HG03135 (cell line): Measurements from ENCODE around the gene KRTAP5-11.
"Not testable (repeated sequence)": the region's sequence is repeated elsewhere in the genome, so short reads cannot be mapped to it uniquely, and the experiment has no call there.

Source experiments
- ATAC-seq: cut with Tn5 transposase; IDR thresholded peaks from one replicate; pipeline ENCODE4 v1.9.1; 2021; ENCODE audit warnings: mild to moderate bottlenecking, moderate library complexity; ENCODE audit not compliant: unreplicated experiment

The KRTAP5-11 gene, protein sequence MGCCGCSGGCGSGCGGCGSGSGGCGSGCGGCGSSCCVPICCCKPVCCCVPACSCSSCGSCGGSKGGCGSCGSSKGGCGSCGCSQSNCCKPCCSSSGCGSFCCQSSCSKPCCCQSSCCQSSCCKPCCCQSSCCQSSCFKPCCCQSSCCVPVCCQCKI

DNA sequence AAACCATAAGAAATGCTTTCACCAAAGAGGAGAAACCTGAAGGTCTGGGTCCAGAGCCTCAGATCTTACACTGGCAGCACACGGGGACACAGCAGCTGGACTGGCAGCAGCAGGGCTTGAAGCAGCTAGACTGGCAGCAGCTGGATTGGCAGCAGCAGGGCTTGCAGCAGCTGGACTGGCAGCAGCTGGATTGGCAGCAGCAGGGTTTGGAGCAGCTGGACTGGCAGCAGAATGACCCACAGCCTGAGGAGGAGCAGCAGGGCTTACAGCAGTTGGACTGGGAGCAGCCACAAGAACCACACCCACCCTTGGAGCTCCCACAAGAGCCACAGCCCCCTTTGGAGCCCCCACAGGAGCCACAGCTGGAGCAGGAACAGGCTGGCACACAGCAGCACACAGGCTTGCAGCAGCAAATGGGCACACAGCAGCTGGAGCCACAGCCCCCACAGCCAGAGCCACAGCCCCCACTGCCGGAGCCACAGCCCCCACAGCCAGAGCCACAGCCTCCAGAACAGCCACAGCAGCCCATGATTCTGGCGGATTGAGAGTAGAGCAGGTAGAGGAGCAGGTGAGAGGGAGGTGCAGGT lies at the start of gene KRTAP5-11:
Gene KRTAP5-11 (minus strand): TSS at position 567 of the 587 bp plus-strand sequence. CDS start 38 bp downstream, at position 529.
- ATAC-seq: no peak

DNA sequence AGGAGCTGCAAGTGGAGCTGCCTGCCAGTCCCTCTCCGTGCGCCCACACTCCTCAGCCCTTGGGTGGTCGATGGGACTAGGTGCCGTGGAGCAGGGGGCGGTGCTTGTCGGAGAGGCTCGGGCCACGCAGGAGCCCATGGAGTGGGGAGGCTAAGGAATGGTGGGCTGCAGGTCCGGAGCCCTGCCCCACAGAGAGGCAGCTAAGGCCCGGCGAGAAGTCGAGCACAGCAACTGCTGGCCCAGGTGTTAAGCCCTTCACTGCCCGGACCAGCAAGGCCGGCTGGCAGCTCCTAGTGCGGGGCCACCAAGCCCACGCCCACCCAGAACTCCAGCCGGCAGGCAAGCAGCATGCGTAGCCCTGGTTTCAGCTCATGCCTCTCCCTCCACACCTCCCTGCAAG lies 48.9 kb upstream of the KRTAP5-11 start:
- ATAC-seq: not testable (repeated sequence)

DNA sequence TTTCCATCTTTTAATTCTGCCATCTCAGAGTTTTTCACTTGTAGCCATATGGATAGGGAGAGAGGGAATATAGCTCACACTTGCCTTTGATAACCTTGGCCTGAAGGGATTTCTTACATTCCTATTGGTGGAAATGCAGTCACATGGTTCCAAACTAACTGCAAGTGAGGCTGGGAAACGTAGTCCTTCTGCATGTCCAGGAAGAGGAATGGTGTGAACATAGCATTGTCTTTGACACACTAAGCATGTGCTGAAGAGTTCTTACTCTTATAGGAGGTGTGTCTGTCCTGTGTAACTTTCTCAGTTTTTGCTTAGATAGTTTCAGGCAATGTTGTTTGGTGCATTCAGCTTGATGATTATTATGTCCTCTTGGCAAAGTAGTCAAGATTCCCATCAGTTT lies 47.4 kb upstream of the KRTAP5-11 start:
- not testable (repeated sequence) for ATAC-seq

DNA sequence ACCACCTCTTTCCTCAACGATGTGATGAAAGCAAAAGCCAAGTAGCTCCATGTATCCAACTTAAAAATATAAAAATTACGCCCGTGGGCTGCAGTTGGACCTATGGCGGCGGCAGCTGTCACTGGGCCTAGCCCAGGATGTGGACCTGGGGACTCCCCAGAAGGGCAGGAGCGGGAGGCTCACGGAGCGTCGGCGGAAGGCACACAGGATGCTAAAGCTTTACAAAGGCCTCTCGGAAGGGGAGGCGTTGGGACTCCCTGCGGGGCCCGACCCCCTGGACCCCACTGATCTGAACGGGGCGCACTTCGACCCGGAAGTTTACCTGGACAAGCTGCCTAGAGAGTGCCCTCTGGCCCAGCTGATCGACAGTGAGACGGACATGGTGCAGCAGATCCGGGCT lies 46.3 kb upstream of the KRTAP5-11 start:
- ATAC-seq: not testable (repeated sequence)

DNA sequence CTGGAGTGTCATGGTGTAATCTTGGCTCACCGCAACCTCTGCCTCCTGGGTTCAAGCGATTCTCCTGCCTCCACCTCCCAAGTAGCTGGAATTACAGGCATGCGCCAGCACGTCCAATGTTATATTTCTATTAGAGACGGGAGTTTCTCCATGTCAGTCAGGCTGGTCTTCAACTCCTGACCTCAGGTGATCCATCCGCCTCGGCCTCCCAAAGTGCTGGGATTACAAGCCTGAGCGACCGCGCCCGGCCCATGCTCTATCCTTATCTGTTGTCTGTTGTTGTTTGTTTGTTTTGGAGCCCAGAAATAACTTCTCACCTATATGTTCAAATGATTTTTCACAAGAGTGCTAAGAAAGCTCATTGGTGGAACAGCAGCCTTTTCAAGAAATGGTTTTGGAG lies 40.6 kb upstream of the KRTAP5-11 start:
- not testable (repeated sequence) for ATAC-seq

DNA sequence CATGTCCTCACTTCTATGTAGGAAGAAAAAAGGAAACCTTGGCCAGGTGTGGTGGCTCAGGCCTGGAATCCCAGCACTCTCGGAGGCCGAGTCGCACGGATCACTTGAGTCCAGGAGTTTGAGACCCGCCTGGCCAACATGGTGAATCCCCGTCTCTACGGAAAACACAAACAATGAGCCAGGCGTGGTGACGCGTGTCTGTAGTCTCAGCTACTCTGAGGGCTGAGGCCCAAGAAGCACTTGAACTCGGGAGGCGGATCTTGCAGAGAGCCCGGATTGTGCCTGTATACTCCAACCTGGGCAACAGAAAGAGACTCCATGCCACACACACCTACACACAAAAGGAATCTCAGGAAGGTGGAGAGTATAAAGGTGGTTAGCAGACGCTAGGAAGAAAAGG lies 39.9 kb upstream of the KRTAP5-11 start:
- ATAC-seq: not testable (repeated sequence)

DNA sequence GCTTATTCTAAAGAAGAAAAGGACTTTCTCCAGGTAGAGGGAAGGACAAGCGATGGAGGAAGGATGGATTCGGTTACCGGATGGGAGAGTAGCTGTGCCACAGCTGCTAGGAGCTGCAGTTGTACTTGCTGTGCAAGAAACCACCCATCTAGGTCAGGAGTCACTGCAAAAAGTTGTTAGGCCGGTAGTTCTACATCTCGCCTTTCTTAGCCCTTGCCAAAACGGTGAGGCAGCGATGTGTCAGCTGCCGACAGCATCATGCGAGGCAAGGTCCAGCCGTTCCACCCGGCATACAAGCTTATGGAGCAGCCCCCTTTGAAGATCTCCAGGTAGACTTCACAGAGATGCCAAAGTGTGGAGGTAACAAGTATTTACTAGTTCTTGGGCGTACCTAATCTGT lies 32.3 kb upstream of the KRTAP5-11 start:
- not testable (repeated sequence) for ATAC-seq

DNA sequence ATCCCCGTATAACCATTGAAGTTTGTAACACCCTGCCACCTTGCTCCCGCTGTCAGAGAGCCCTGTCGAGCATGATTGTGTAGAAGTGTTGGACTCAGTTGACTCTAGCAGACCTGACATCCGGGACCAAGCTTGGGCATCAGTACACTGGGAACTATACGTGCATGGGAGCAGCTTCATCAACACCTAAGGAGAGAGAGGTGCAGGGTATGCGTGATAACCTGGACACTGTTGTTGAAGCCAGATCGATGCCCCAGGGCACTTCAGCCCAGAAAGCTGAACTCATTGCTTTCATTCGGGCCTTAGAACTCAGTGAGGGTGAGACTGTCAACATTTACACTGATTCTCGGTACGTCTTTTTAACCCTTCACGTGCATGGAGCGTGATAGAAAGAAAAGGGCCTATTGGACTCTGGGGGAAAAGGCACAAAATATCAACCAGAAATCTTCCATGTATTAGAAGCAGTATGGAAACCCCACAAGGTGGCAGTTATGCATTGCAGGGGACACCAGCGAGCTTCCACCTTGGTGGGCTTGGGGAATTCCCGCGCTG lies 31.8 kb upstream of the KRTAP5-11 start:
- ATAC-seq: not testable (repeated sequence)

DNA sequence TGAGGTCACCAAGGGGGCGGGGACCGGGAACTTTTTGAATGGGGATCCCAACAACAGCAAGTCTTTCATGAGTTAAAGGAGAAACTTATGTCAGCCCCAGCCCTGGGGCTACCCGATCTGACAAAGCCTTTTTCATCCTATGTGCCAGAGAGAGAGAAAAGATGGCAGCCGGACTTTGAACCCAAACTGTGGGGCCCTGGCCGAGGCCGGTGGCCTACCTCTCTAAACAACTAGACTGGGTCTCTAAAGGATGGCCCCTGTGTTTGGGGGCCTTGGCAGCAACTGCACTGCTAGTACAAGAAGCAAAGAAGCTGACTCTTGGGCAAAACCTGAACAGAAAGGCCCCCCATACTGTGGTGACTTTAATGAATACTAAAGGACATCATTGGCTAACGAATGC lies 31.3 kb upstream of the KRTAP5-11 start:
- not testable (repeated sequence) for ATAC-seq

DNA sequence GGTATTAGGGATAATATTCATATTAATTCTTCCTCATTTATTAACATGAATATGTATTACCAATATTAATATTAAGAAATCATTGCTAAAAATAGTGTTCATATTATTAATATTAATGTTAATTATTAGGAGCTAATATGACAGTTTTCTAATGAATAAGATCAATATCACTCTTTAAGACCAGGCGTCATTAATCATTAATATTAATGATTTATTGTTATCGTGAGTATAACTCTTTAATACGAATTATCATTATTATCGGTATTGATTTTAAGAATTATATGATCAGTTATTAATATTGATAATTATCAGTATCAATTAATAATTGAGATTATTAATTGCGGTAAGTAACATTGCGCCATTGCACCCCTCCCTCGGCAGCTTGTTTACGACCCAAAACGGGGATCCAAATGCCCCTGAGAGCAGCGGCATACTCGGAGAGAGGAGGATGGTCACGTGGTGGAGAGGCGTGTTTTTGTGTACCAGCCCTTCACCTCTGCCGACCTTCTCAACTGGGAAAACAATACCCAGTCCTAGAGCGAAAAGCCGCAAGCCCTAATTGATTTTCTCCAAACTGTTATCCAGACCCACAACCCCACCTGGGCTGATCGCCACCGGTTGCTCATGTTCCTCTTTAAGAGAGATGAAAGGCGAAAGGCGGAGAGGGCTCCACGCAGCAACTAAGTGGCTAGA lies 28.7 kb upstream of the KRTAP5-11 start:
- ATAC-seq: not testable (repeated sequence)

DNA sequence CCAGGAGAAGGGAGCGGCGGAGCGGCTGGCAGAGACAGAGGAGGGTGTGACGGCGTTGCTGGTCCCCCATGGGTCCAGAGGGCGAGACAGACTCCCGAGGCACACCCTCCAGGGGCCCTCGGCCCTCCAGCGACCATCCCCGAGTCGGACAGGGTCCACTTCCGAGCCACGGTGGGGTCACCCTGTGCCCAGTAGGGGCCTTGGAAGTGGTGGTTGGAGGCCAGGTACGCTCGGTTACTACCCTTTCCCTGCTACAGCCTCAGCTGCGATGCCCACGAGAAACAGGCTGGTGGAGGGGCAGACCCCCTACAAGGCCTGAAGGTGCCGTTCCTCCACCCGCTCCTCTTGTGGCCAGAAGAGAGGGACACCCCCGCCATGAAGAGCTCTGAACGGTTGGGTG lies 25.6 kb upstream of the KRTAP5-11 start:
- ATAC-seq: not testable (repeated sequence)

DNA sequence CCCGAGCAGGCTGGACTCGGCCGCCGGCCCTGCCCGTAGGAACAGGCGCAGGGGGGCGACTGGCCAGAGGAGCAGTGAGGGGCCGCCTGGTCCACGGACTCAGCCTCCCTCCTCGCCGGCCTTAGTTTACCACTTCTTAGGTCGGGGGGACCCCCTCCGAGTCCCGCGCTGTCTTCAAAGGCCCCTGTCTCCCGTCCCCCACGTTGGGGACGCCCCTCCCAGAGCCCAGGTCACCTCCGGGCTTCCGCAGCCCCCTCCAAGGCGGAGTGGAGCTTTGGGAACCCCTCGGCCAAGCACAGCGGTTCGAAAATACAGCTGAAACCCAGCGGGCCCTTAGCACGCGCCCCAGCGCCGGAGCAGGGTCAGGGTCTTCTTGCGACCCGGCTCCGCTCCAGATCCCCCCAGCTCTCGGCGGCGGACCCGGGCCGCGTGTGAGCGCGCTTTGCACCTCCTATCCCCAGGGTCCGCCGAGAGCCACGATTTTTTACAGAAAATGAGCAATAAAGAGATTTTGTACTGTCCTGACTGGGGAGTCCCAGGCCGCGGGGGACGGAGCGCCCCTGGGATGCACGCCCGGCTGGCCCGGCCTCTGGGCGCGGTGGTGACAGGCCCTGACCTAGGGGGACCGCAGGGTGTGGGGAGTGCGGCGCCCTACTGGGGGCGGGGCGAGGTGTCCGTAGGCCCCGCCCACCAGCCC lies 25.0 kb upstream of the KRTAP5-11 start:
- ATAC-seq: not testable (repeated sequence)

DNA sequence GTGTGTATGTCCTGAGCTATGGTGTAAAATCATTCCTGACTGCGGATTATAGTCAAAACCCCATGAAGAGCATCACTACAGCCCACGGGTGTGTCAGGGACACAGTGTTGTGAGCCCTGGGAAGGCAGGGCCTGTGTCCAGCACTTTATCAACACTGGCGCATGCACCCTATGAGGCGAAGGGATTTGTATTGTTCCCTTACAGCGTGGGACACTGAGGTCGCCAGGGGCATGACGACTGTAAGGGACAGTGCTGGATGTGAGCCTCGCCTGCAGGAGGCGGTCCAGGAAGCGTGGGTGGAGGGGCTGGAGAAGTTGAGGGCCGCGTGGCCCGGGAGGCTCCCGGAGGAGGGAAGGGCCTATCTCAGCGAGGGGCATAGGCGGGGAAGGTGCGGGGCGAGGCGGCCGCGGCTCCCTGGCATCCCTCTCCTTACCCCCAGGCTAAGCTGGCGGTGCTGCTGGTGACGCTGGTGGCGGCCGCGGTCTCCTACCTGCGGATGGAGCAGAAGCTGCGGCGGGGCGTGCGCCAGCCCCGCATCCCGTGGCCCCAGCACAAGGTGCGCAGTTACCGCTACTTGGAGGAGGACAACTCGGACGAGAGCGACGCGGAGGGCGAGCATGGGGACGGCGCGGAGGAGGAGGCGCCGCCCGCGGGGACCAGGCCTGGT lies 24.3 kb upstream of the KRTAP5-11 start:
- ATAC-seq: not testable (repeated sequence)

DNA sequence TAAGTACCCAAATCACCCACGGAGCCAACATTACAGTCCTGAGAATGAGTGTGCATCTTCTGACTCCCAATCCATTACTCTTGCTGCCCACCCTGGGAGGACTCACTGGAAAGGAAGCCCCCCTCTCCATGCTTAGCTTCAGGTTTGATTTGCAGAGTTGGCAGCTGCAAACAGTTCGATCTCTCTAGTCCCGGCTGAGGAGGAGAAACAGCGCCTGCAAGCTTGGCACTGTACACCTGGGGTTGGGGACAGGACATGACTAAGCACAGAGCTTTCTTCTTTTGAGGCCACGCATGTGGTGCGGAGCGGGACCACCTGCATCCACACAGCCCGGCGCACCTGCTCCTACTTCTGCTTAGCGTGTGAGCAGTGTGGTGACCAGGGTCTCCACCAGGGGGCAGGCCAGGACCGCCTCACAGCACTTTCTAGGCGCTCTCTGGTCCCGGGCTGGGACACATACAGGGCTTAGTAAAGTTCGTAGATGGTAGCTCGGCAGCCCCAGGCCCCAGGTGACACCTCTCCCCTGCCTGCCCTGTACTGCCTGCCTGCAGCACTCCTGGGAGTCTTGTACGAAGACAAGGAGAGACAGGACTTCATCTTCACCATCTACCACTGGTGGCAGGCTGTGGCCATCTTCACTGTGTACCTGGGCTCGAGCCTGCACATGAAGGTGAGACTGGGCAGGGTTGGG lies 22.3 kb upstream of the KRTAP5-11 start:
- not testable (repeated sequence) for ATAC-seq

DNA sequence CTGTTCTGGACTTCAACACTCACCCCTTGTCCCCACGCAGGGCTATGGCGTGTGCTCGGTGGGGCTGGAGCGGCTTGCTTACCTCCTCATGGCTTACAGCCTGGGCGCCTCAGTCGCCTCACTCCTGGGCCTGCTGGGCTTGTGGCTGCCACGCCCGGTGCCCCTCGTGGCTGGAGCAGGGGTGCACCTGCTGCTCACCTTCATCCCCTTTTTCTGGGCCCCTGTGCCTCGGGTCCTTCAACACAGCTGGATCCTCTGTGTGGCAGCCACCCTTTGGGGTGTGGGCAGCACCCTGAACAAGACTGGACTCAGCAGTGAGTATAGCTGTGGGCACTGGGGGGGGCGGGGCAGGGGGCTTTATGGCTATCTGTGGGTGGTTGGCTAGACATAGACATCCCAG lies 20.5 kb upstream of the KRTAP5-11 start:
- ATAC-seq: not testable (repeated sequence)

DNA sequence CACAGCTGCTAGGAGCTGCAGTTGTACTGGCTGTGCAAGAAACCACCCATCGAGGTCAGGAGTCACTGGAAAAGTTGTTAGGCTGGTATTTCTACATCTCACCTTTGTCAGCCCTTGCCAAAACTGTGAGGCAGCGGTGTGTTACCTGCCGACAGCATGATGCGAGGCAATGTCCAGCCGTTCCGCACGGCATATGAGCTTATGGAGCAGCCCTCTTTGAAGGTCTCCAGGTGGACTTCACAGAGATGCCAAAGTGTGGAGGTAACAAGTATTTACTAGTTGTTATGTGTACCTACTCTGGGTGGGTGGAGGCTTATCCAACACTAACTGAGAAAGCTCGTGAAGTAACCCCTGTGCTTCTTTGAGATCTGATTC lies 6.9 kb upstream of the KRTAP5-11 start:
- ATAC-seq: not testable (repeated sequence)

DNA sequence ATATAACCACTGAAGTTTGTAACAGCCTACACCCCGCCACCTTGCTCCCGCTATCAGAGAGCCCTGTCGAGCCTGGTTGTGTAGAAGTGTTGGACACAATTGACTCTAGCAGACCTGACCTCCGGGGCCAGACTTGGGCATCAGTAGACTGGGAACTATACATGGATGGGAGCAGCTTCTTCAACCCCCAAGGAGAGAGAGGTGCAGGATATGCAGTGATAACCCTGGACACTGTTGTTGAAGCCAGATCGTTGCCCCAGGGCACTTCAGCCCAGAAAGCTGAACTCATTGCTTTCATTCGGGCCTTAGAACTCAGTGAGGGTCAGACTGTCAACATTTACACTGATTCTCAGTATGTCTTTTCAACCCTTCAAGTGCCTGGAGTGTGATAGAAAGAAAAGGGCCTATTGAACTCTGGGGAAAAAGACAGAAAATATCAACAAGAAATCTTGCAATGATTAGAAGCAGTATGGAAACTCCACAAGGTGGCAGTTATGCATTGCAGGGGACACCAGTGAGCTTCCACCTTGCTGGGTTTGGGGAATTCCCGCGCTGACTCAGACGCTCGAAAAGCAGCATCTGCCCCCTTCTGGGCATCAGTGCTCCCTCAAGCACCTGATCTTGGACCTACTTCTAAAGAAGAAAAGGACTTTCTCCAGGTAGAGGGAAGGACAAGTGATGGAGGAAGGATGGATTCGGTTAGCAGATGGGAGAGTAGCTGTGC lies 6.3 kb upstream of the KRTAP5-11 start:
- ATAC-seq: not testable (repeated sequence)

DNA sequence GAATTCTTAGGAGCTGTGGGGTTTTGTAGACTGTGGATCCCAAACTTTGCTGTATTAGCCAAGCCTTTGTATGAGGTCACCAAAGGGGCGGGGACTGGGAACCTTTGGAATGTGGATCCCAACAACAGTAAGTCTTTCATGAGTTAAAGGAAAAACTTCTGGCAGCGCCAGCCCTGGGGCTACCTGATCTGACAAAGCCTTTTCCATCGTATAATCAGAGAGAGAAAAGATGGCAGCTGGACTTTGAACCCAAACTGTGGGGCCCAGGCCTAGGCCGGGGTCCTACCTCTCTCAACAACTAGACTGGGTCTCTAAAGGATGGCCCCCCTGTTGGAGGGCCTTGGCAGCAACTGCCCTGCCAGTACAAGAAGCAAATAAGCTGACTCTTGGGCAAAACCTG lies 5.6 kb upstream of the KRTAP5-11 start:
- not testable (repeated sequence) for ATAC-seq

DNA sequence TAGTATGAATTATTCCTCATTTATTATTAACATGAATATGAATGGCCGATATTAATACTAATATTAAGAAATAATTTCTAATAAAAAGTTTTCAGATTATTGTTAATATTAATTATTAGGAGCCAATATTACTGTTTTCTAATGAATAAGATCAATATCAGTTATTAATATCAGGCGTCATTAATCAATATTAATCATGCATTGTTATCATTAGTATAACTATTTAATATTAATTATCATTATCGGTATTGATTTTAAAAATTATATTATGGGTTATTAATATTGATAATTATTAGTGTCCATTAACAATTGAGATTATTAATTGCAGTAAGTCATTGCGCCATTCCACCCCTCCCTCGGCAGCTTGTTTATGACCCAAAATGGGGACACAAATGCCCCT lies 3.0 kb upstream of the KRTAP5-11 start:
- ATAC-seq: not testable (repeated sequence)
